HEK293 (cell line): ENCODE results near the gene SUCO.

Experiments used
- CTCF ChIP-seq: fragments of 450-650 bp; formaldehyde crosslinking; IDR thresholded peaks from 2 replicates; pipeline ENCODE4 v1.5.1; 2016; ENCODE audit warnings: missing biosample characterization, missing genetic modification characterization
- SETDB1 ChIP-seq: IDR thresholded peaks from one replicate; pipeline ENCODE4 v1.6.1; 2017; ENCODE audit warnings: mild to moderate bottlenecking, low read length, moderate library complexity, mixed read lengths; ENCODE audit not compliant: insufficient read length
- ZNF404 ChIP-seq: fragments of 450-650 bp; formaldehyde crosslinking; IDR thresholded peaks from 2 replicates; pipeline ENCODE4 v1.5.1; 2017; ENCODE audit warnings: missing biosample characterization, missing genetic modification characterization
- ZNF747 ChIP-seq: fragments of 450-650 bp; formaldehyde crosslinking; IDR thresholded peaks from 2 replicates; pipeline ENCODE4 v1.5.1; 2016; ENCODE audit warnings: missing biosample characterization, missing genetic modification characterization
- ZNF768 ChIP-seq: fragments of 450-650 bp; formaldehyde crosslinking; IDR thresholded peaks from 2 replicates; pipeline ENCODE4 v1.5.1; 2018; ENCODE audit warnings: missing biosample characterization, mild to moderate bottlenecking, missing genetic modification characterization
- TF ChIP-seq, protein P1 (sequence below): fragments of 450-650 bp; formaldehyde crosslinking; conservative IDR thresholded peaks from 2 replicates; pipeline ENCODE4 v1.5.1; 2016; ENCODE audit warnings: low read depth, missing biosample characterization, missing genetic modification characterization
- TF ChIP-seq, protein P2 (sequence below): fragments of 450-650 bp; formaldehyde crosslinking; IDR thresholded peaks from 2 replicates; pipeline ENCODE4 v1.5.1; 2017; ENCODE audit warnings: missing biosample characterization, missing genetic modification characterization

DNA sequence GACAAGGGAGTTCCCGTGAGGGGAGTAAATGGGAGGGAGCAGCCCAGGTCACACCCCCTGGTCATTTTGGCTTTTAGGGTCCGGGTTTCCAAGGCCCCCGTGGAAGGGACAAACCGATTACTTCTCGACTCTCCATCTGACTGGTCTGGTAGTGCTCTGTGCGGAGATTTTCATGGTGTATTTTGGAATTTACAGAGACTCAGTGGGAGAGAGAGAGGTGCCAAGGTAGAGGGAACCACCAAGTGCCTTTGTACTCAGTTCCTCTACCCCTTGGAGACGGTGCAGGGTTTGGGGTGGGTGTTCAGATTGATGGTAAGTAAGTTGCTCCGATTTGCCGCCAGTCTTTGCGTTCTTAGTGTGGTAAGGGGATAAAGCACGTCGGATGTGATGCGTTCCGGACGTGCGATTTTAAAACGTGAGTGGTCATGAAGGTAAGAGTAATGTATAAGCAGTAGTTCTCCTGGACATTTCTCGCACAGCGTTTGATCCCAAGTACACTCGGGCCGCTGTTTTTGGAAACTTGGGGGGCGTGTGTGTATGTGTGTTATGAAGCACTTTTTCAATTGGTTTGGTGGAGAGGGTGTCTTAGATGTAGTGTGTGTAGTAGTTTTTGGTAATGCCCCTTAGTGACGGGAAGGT is 682 bp downstream of the SUCO start:
- TF ChIP-seq, protein P1, sequence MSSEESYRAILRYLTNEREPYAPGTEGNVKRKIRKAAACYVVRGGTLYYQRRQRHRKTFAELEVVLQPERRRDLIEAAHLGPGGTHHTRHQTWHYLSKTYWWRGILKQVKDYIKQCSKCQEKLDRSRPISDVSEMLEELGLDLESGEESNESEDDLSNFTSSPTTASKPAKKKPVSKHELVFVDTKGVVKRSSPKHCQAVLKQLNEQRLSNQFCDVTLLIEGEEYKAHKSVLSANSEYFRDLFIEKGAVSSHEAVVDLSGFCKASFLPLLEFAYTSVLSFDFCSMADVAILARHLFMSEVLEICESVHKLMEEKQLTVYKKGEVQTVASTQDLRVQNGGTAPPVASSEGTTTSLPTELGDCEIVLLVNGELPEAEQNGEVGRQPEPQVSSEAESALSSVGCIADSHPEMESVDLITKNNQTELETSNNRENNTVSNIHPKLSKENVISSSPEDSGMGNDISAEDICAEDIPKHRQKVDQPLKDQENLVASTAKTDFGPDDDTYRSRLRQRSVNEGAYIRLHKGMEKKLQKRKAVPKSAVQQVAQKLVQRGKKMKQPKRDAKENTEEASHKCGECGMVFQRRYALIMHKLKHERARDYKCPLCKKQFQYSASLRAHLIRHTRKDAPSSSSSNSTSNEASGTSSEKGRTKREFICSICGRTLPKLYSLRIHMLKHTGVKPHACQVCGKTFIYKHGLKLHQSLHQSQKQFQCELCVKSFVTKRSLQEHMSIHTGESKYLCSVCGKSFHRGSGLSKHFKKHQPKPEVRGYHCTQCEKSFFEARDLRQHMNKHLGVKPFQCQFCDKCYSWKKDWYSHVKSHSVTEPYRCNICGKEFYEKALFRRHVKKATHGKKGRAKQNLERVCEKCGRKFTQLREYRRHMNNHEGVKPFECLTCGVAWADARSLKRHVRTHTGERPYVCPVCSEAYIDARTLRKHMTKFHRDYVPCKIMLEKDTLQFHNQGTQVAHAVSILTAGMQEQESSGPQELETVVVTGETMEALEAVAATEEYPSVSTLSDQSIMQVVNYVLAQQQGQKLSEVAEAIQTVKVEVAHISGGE (tag by site-specific recombination), result no peak
- no peak for TF ChIP-seq ZNF768
- no peak for TF ChIP-seq ZNF747
- TF ChIP-seq, protein P2, sequence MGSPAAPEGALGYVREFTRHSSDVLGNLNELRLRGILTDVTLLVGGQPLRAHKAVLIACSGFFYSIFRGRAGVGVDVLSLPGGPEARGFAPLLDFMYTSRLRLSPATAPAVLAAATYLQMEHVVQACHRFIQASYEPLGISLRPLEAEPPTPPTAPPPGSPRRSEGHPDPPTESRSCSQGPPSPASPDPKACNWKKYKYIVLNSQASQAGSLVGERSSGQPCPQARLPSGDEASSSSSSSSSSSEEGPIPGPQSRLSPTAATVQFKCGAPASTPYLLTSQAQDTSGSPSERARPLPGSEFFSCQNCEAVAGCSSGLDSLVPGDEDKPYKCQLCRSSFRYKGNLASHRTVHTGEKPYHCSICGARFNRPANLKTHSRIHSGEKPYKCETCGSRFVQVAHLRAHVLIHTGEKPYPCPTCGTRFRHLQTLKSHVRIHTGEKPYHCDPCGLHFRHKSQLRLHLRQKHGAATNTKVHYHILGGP (tag by site-specific recombination), result no peak
- no peak for TF ChIP-seq SETDB1
- no peak for TF ChIP-seq ZNF404
- TF ChIP-seq CTCF (tag by site-specific recombination), result no peak
